Liver (tissue), 3 donors: Measurements from ENCODE around the gene MPST.

Experiments
- EGR1 ChIP-seq, 2 donors: IDR thresholded peaks; 2 replicates each; pipeline ENCODE4 v1.6.1; 2016 to 2018; ENCODE audit warnings: antibody characterized with exemption in 2 of 2, low read depth in 2 of 2
- FOXA1 ChIP-seq: IDR thresholded peaks from 2 replicates; pipeline ENCODE4 v1.6.1; 2016; ENCODE audit warnings: antibody characterized with exemption
- JUND ChIP-seq, 2 donors: IDR thresholded peaks; 2 replicates each; pipeline ENCODE4 v1.6.1; 2016; ENCODE audit warnings: antibody characterized with exemption in 2 of 2
- RAD21 ChIP-seq, 2 donors: IDR thresholded peaks; 2 replicates each; pipeline ENCODE4 v1.6.1; 2016; ENCODE audit warnings: antibody characterized with exemption in 2 of 2, mild to moderate bottlenecking in 2 of 2
- TAF1 ChIP-seq: conservative IDR thresholded peaks from 2 replicates; pipeline ENCODE4 v1.6.1; 2016; ENCODE audit warnings: antibody characterized with exemption, mild to moderate bottlenecking
- YY1 ChIP-seq: IDR thresholded peaks from 2 replicates; pipeline ENCODE4 v1.6.1; 2016; ENCODE audit warnings: antibody characterized with exemption, mild to moderate bottlenecking
- TF ChIP-seq, protein P1 (sequence below): IDR thresholded peaks from 2 replicates; pipeline ENCODE4 v1.6.1; 2016; ENCODE audit warnings: antibody characterized with exemption
- TF ChIP-seq, protein P2 (sequence below): fragments of 150-350 bp; IDR thresholded peaks from 2 replicates; pipeline ENCODE4 v1.5.1; 2017; ENCODE audit warnings: improper control_type of control experiment, low read depth, low read length; ENCODE audit not compliant: missing input control
- TF ChIP-seq, protein P3 (sequence below): IDR thresholded peaks from 2 replicates; pipeline ENCODE4 v1.6.1; 2016; ENCODE audit warnings: antibody characterized with exemption, mild to moderate bottlenecking
- TF ChIP-seq, protein P4 (sequence below): IDR thresholded peaks from 2 replicates; pipeline ENCODE4 v1.6.1; 2016; ENCODE audit warnings: antibody characterized with exemption
- donor health status: healthy.
- donor health status: healthy.

DNA sequence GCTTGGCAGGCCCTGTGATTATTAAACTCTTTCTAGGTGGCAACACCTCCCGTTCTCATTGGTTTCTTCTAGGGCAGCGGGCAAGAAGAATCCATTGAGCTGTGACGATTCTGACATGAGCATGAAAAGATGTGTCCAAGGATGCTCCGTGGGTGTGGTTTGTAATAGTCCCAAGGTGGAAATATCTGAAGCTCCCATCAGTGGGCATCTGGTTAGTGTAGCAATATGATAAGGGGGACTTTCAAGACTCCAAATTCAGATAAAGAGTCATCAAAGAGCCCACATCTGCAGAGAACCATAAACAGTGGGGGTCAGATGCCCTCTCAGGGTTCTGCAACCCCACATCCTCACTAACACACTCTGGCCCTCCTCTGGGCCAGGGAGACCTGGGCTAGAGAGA lies 42.9 kb upstream of the MPST start:
- TF ChIP-seq, protein P1, sequence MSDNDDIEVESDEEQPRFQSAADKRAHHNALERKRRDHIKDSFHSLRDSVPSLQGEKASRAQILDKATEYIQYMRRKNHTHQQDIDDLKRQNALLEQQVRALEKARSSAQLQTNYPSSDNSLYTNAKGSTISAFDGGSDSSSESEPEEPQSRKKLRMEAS, result no peak
- TF ChIP-seq, protein P2, sequence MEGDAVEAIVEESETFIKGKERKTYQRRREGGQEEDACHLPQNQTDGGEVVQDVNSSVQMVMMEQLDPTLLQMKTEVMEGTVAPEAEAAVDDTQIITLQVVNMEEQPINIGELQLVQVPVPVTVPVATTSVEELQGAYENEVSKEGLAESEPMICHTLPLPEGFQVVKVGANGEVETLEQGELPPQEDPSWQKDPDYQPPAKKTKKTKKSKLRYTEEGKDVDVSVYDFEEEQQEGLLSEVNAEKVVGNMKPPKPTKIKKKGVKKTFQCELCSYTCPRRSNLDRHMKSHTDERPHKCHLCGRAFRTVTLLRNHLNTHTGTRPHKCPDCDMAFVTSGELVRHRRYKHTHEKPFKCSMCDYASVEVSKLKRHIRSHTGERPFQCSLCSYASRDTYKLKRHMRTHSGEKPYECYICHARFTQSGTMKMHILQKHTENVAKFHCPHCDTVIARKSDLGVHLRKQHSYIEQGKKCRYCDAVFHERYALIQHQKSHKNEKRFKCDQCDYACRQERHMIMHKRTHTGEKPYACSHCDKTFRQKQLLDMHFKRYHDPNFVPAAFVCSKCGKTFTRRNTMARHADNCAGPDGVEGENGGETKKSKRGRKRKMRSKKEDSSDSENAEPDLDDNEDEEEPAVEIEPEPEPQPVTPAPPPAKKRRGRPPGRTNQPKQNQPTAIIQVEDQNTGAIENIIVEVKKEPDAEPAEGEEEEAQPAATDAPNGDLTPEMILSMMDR, result no peak
- TF ChIP-seq, protein P3, sequence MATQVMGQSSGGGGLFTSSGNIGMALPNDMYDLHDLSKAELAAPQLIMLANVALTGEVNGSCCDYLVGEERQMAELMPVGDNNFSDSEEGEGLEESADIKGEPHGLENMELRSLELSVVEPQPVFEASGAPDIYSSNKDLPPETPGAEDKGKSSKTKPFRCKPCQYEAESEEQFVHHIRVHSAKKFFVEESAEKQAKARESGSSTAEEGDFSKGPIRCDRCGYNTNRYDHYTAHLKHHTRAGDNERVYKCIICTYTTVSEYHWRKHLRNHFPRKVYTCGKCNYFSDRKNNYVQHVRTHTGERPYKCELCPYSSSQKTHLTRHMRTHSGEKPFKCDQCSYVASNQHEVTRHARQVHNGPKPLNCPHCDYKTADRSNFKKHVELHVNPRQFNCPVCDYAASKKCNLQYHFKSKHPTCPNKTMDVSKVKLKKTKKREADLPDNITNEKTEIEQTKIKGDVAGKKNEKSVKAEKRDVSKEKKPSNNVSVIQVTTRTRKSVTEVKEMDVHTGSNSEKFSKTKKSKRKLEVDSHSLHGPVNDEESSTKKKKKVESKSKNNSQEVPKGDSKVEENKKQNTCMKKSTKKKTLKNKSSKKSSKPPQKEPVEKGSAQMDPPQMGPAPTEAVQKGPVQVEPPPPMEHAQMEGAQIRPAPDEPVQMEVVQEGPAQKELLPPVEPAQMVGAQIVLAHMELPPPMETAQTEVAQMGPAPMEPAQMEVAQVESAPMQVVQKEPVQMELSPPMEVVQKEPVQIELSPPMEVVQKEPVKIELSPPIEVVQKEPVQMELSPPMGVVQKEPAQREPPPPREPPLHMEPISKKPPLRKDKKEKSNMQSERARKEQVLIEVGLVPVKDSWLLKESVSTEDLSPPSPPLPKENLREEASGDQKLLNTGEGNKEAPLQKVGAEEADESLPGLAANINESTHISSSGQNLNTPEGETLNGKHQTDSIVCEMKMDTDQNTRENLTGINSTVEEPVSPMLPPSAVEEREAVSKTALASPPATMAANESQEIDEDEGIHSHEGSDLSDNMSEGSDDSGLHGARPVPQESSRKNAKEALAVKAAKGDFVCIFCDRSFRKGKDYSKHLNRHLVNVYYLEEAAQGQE, result no peak
- TF ChIP-seq EGR1 (IDR thresholded peaks at IDR 0.05; ENCODE audit: low read depth in 2 of 2), result no peak
- TF ChIP-seq, protein P4, sequence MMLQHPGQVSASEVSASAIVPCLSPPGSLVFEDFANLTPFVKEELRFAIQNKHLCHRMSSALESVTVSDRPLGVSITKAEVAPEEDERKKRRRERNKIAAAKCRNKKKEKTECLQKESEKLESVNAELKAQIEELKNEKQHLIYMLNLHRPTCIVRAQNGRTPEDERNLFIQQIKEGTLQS, result no peak
- no peak for TF ChIP-seq JUND (IDR thresholded peaks at IDR 0.05)
- no peak for TF ChIP-seq YY1
- no peak for TF ChIP-seq TAF1
- no peak for TF ChIP-seq RAD21 (IDR thresholded peaks at IDR 0.05)
- TF ChIP-seq FOXA1, result no peak
